Activated CD4-positive, alpha-beta memory T cell treated with anti-CD3 and anti-CD28 coated beads, Interleukin-2, amount 10 ng/mL, durations not matched to agents 7 days and 5 days (primary cell): Measurements from ENCODE around the gene SMYD3. TPM values are rescaled to one million over a fixed set of nuclear protein-coding genes. Genes with fewer than 3 reads are reported as not detected.
"Not testable (repeated sequence)": the region's sequence is repeated elsewhere in the genome, so short reads cannot be mapped to it uniquely, and the experiment has no call there.

Experiments used
- CTCF ChIA-PET: fragments of 350-600 bp; sonication (Branson Sonifier 250); formaldehyde crosslinking; loops from one replicate; lab custom pipeline; 2021; ENCODE audit warnings: antibody characterized with exemption, inconsistent platforms; lab: Charles Lee
- POLR2A ChIA-PET: fragments of 350-600 bp; sonication (Branson Sonifier 250); formaldehyde crosslinking; loops from one replicate; lab custom pipeline; 2021; ENCODE audit warnings: antibody characterized with exemption; lab: Charles Lee
- DNase-seq: peaks from one replicate; pipeline ENCODE4 v3.0.0-alpha.2; 2020
- H3K27ac Mint-ChIP-seq: one replicate; pipeline ENCODE4 v1.8.0; 2021; ENCODE audit warnings: mild to moderate bottlenecking, mixed read lengths
- H3K27me3 Mint-ChIP-seq: one replicate; pipeline ENCODE4 v1.8.0; 2021; ENCODE audit warnings: mixed read lengths
- H3K36me3 Mint-ChIP-seq: one replicate; pipeline ENCODE4 v1.8.0; 2021; ENCODE audit warnings: low read depth, mixed read lengths
- H3K4me1 Mint-ChIP-seq: one replicate; pipeline ENCODE4 v1.8.0; 2021; ENCODE audit warnings: mixed read lengths
- H3K4me3 Mint-ChIP-seq: one replicate; pipeline ENCODE4 v1.8.0; 2021; ENCODE audit warnings: mild to moderate bottlenecking, mixed read lengths
- H3K9me3 Mint-ChIP-seq: one replicate; pipeline ENCODE4 v1.8.0; 2021; ENCODE audit warnings: mixed read lengths
- total RNA-seq, 2 experiments: library from RNA; stranded (reverse); gene quantifications; one replicate each; pipeline ENCODE4 v1.2.3, GENCODE V29; 2021

Gene SMYD3
- total RNA-seq, 2 experiments from 2014 or later, result 15.5 to 18.7 TPM

- H3K4me3 Mint-ChIP-seq, result no peak overlapping the region
- H3K9me3 Mint-ChIP-seq, result peaks cover 2% of the 10 kb centered on the region
- ChIA-PET CTCF (interaction anchor here (0.5 kb wide), 1 partner anchor 431 kb away, joined by 3 read pairs; no protein-coding TSS in a partner anchor), POLR2A (no interaction called here)
- no peak for DNase-seq
- peaks cover 19% of the 10 kb centered on the region for H3K4me1 Mint-ChIP-seq
- H3K36me3 Mint-ChIP-seq, result peaks cover 9% of the 10 kb centered on the region
- H3K27me3 Mint-ChIP-seq, result no peaks in the 10 kb centered on the region
- H3K27ac Mint-ChIP-seq, result no peak overlapping the region
Measured at GRCh38 chr1:246338098-246338497, 169.0 kb downstream of the SMYD3 start.

GRCh38 chr1:246335151-246335550, 171.9 kb downstream of the SMYD3 start:
- Mint-ChIP-seq H3K27me3 (no peaks in the 10 kb centered on the region), H3K9me3 (peaks cover 2% of the 10 kb centered on the region), H3K36me3 (peaks cover 26% of the 10 kb centered on the region), H3K27ac (no peak overlapping the region), H3K4me3 (no peak overlapping the region), H3K4me1 (peaks cover 24% of the 10 kb centered on the region)
- ChIA-PET POLR2A (no interaction called here), CTCF (no interaction called here)
- no peak for DNase-seq

GRCh38 chr1:246333855-246334254, 173.2 kb downstream of the SMYD3 start:
- DNase-seq, result no peak
- CTCF ChIA-PET, result no interaction called here
- POLR2A ChIA-PET, result no interaction called here
- Mint-ChIP-seq H3K9me3 (peaks cover 2% of the 10 kb centered on the region), H3K27ac (no peak overlapping the region), H3K36me3 (peaks cover 26% of the 10 kb centered on the region), H3K4me3 (no peak overlapping the region), H3K4me1 (peaks cover 25% of the 10 kb centered on the region), H3K27me3 (no peaks in the 10 kb centered on the region)

- Mint-ChIP-seq H3K27me3 (no peaks in the 10 kb centered on the region), H3K4me1 (peaks cover 16% of the 10 kb centered on the region), H3K27ac (no peak overlapping the region), H3K4me3 (no peak overlapping the region), H3K36me3 (peaks cover 28% of the 10 kb centered on the region), H3K9me3 (peaks cover 5% of the 10 kb centered on the region)
- ChIA-PET CTCF (no interaction called here), POLR2A (no interaction called here)
- DNase-seq, result no peak
Measured at GRCh38 chr1:246332078-246332477, 175.0 kb downstream of the SMYD3 start.

- POLR2A ChIA-PET, result no interaction called here
- Mint-ChIP-seq H3K27me3 (no peaks in the 10 kb centered on the region), H3K36me3 (peaks cover 28% of the 10 kb centered on the region), H3K27ac (peak overlapping the region; percentile 28), H3K4me1 (peaks cover 16% of the 10 kb centered on the region), H3K4me3 (peak overlapping the region; percentile 1), H3K9me3 (peaks cover 3% of the 10 kb centered on the region)
- peak; percentile 20 for DNase-seq
- CTCF ChIA-PET, result no interaction called here
Measured at GRCh38 chr1:246329900-246330299, 177.2 kb downstream of the SMYD3 start.

GRCh38 chr1:246329292-246329691, 177.8 kb downstream of the SMYD3 start:
- H3K4me3 Mint-ChIP-seq, POLR2A ChIA-PET, H3K27me3 Mint-ChIP-seq, DNase-seq, H3K9me3 Mint-ChIP-seq, CTCF ChIA-PET: not testable (repeated sequence)
- H3K27ac Mint-ChIP-seq, result peak overlapping the region; percentile 28
- peaks cover 16% of the 10 kb centered on the region for H3K4me1 Mint-ChIP-seq
- peaks cover 28% of the 10 kb centered on the region for H3K36me3 Mint-ChIP-seq

GRCh38 chr1:246324711-246325110, 182.4 kb downstream of the SMYD3 start:
- ChIA-PET CTCF (no interaction called here), POLR2A (no interaction called here)
- Mint-ChIP-seq H3K36me3 (peaks cover 4% of the 10 kb centered on the region), H3K4me3 (no peak overlapping the region), H3K9me3 (peaks cover 3% of the 10 kb centered on the region), H3K4me1 (peaks cover 1% of the 10 kb centered on the region), H3K27me3 (no peaks in the 10 kb centered on the region), H3K27ac (no peak overlapping the region)
- DNase-seq, result no peak

- H3K36me3 Mint-ChIP-seq, H3K27me3 Mint-ChIP-seq, H3K4me1 Mint-ChIP-seq, H3K9me3 Mint-ChIP-seq, CTCF ChIA-PET, DNase-seq, H3K4me3 Mint-ChIP-seq, POLR2A ChIA-PET, H3K27ac Mint-ChIP-seq: not testable (repeated sequence)
Measured at GRCh38 chr1:246324033-246324432, 183.0 kb downstream of the SMYD3 start.

GRCh38 chr1:246320286-246320685, 186.8 kb downstream of the SMYD3 start:
- no peaks in the 10 kb centered on the region for H3K27me3 Mint-ChIP-seq
- DNase-seq, result no peak
- H3K27ac Mint-ChIP-seq, result no peak overlapping the region
- H3K9me3 Mint-ChIP-seq, result no peaks in the 10 kb centered on the region
- no peak overlapping the region for H3K4me3 Mint-ChIP-seq
- POLR2A ChIA-PET, result no interaction called here
- CTCF ChIA-PET, result no interaction called here
- no peaks in the 10 kb centered on the region for H3K36me3 Mint-ChIP-seq
- H3K4me1 Mint-ChIP-seq, result no peaks in the 10 kb centered on the region

- H3K27me3 Mint-ChIP-seq, result no peaks in the 10 kb centered on the region
- H3K9me3 Mint-ChIP-seq, result no peaks in the 10 kb centered on the region
- no peak overlapping the region for H3K4me3 Mint-ChIP-seq
- H3K4me1 Mint-ChIP-seq, result no peaks in the 10 kb centered on the region
- no peaks in the 10 kb centered on the region for H3K36me3 Mint-ChIP-seq
- CTCF ChIA-PET, result no interaction called here
- no peak overlapping the region for H3K27ac Mint-ChIP-seq
- no peak for DNase-seq
- POLR2A ChIA-PET, result no interaction called here
Measured at GRCh38 chr1:246319083-246319714, 187.9 kb downstream of the SMYD3 start.

GRCh38 chr1:246318622-246319021, 188.5 kb downstream of the SMYD3 start:
- no peaks in the 10 kb centered on the region for H3K36me3 Mint-ChIP-seq
- no peaks in the 10 kb centered on the region for H3K27me3 Mint-ChIP-seq
- H3K4me1 Mint-ChIP-seq, result no peaks in the 10 kb centered on the region
- DNase-seq, result no peak
- CTCF ChIA-PET, result no interaction called here
- no peaks in the 10 kb centered on the region for H3K9me3 Mint-ChIP-seq
- no peak overlapping the region for H3K27ac Mint-ChIP-seq
- no peak overlapping the region for H3K4me3 Mint-ChIP-seq
- POLR2A ChIA-PET, result no interaction called here

GRCh38 chr1:246318036-246318359, 189.1 kb downstream of the SMYD3 start:
- no peaks in the 10 kb centered on the region for H3K4me1 Mint-ChIP-seq
- no peaks in the 10 kb centered on the region for H3K9me3 Mint-ChIP-seq
- H3K27ac Mint-ChIP-seq, result no peak overlapping the region
- no peaks in the 10 kb centered on the region for H3K27me3 Mint-ChIP-seq
- no peaks in the 10 kb centered on the region for H3K36me3 Mint-ChIP-seq
- ChIA-PET POLR2A (no interaction called here), CTCF (no interaction called here)
- no peak for DNase-seq
- H3K4me3 Mint-ChIP-seq, result no peak overlapping the region

- CTCF ChIA-PET, result no interaction called here
- Mint-ChIP-seq H3K4me3 (no peak overlapping the region), H3K9me3 (no peaks in the 10 kb centered on the region), H3K27me3 (no peaks in the 10 kb centered on the region), H3K27ac (no peak overlapping the region), H3K4me1 (no peaks in the 10 kb centered on the region), H3K36me3 (no peaks in the 10 kb centered on the region)
- POLR2A ChIA-PET, result no interaction called here
- DNase-seq, result no peak
Measured at GRCh38 chr1:246317332-246318035, 189.6 kb downstream of the SMYD3 start.

- H3K4me1 Mint-ChIP-seq, result no peaks in the 10 kb centered on the region
- CTCF ChIA-PET, result no interaction called here
- H3K36me3 Mint-ChIP-seq, result no peaks in the 10 kb centered on the region
- POLR2A ChIA-PET, result no interaction called here
- H3K27me3 Mint-ChIP-seq, result no peaks in the 10 kb centered on the region
- H3K27ac Mint-ChIP-seq, result no peak overlapping the region
- H3K4me3 Mint-ChIP-seq, result no peak overlapping the region
- no peaks in the 10 kb centered on the region for H3K9me3 Mint-ChIP-seq
- DNase-seq, result no peak
Measured at GRCh38 chr1:246311461-246311860, 195.6 kb downstream of the SMYD3 start.
